Loucy (cell line): ENCODE results near the gene WNT8A.
A peak's percentile ranks its signal among the peaks of the same experiment; 100 is the strongest.

ENCODE experiments used
- H2AFZ ChIP-seq: fragments of 200-600 bp; sonication (generic); 2 replicates; pipeline ENCODE4 v1.6.0; 2016; ENCODE audit warnings: antibody characterized with exemption, mild to moderate bottlenecking, low read length, moderate library complexity
- H3F3A ChIP-seq: fragments of 200-600 bp; 2 replicates; pipeline ENCODE4 v1.6.0; 2016; ENCODE audit warnings: antibody characterized with exemption, low read depth, mild to moderate bottlenecking
- H3K27me3 ChIP-seq: fragments of 200-600 bp; sonication (generic); 2 replicates; pipeline ENCODE4 v1.6.1; 2014; ENCODE audit warnings: low read length, mild to moderate bottlenecking; ENCODE audit not compliant: insufficient read depth, poor library complexity, severe bottlenecking
- H3K36me3 ChIP-seq: fragments of 200-600 bp; sonication (generic); 2 replicates; pipeline ENCODE4 v1.6.1; 2016; ENCODE audit warnings: low read length; ENCODE audit not compliant: insufficient read depth
- H3K4me1 ChIP-seq: fragments of 200-600 bp; sonication (generic); 2 replicates; pipeline ENCODE4 v1.5.1; 2014; ENCODE audit warnings: low read length, mild to moderate bottlenecking; ENCODE audit not compliant: insufficient read depth, poor library complexity, severe bottlenecking
- H3K4me2 ChIP-seq: fragments of 200-600 bp; sonication (generic); 2 replicates; pipeline ENCODE4 v1.6.0; 2014; ENCODE audit warnings: antibody characterized with exemption, low read length, low read depth, mild to moderate bottlenecking; ENCODE audit not compliant: poor library complexity, severe bottlenecking
- H3K4me3 ChIP-seq: fragments of 200-600 bp; sonication (generic); 2 replicates; pipeline ENCODE4 v1.5.1; 2014; ENCODE audit warnings: low read length, mild to moderate bottlenecking, mixed read lengths; ENCODE audit not compliant: poor library complexity, severe bottlenecking
- H3K79me2 ChIP-seq: fragments of 200-600 bp; sonication (generic); 2 replicates; pipeline ENCODE4 v1.6.1; 2014; ENCODE audit warnings: low read length; ENCODE audit not compliant: insufficient read depth
- H3K9ac ChIP-seq: fragments of 200-600 bp; sonication (generic); 2 replicates; pipeline ENCODE4 v1.6.0; 2014; ENCODE audit warnings: mild to moderate bottlenecking, low read depth, low read length, moderate library complexity; ENCODE audit not compliant: poor library complexity, severe bottlenecking
- H3K9me2 ChIP-seq: fragments of 200-600 bp; sonication (generic); replicated peaks from 2 replicates; pipeline ENCODE4 v1.6.1; 2016; ENCODE audit warnings: low read depth, low read length, mixed read lengths
- H3K9me3 ChIP-seq: fragments of 200-600 bp; sonication (generic); 2 replicates; pipeline ENCODE4 v1.6.1; 2014; ENCODE audit warnings: mild to moderate bottlenecking, antibody characterized with exemption, low read length, low read depth; ENCODE audit not compliant: insufficient read depth
- H4K20me1 ChIP-seq: fragments of 200-600 bp; sonication (generic); 2 replicates; pipeline ENCODE4 v1.6.0; 2014; ENCODE audit warnings: antibody characterized with exemption, low read length, mild to moderate bottlenecking; ENCODE audit not compliant: insufficient read depth, poor library complexity, severe bottlenecking
- CTCF ChIP-seq: fragments of 200-600 bp; sonication (generic); conservative IDR thresholded peaks from 2 replicates; pipeline ENCODE4 v1.5.1; 2014; ENCODE audit warnings: mild to moderate bottlenecking, antibody characterized with exemption, low read length
- EZH2phosphoT487 ChIP-seq: fragments of 200-600 bp; IDR thresholded peaks from 2 replicates; pipeline ENCODE4 v1.6.1; 2018; ENCODE audit warnings: antibody characterized with exemption, mild to moderate bottlenecking, moderate library complexity, borderline replicate concordance

The WNT8A gene

GRCh38 chr5:138107213-138107612 lies 23.4 kb downstream of the WNT8A start:
- Histone ChIP-seq H3K27me3 (no peaks in the 10 kb centered on the region), H3K36me3 (no peaks in the 10 kb centered on the region), H3K4me3 (no peak overlapping the region), H3K4me2 (no peak overlapping the region), H2AFZ (no peak overlapping the region), H3F3A (no peaks in the 10 kb centered on the region), H3K9me2 (no peaks in the 10 kb centered on the region), H3K9me3 (no peaks in the 10 kb centered on the region), H3K9ac (no peak overlapping the region), H3K79me2 (no peaks in the 10 kb centered on the region), H4K20me1 (no peaks in the 10 kb centered on the region), H3K4me1 (peaks cover 3% of the 10 kb centered on the region)
- TF ChIP-seq CTCF (no peak), EZH2phosphoT487 (no peak)

- Histone ChIP-seq H2AFZ (peak overlapping the region; percentile 84), H3K9me2 (no peaks in the 10 kb centered on the region), H3K27me3 (no peaks in the 10 kb centered on the region), H3K4me1 (peaks cover 3% of the 10 kb centered on the region), H4K20me1 (no peaks in the 10 kb centered on the region), H3K4me3 (no peak overlapping the region), H3K9ac (no peak overlapping the region), H3K36me3 (no peaks in the 10 kb centered on the region), H3F3A (no peaks in the 10 kb centered on the region), H3K4me2 (no peak overlapping the region), H3K9me3 (no peaks in the 10 kb centered on the region), H3K79me2 (no peaks in the 10 kb centered on the region)
- TF ChIP-seq CTCF (no peak), EZH2phosphoT487 (no peak)
Measured at GRCh38 chr5:138109463-138110265, 25.8 kb downstream of the WNT8A start.

- Histone ChIP-seq H3K79me2 (no peaks in the 10 kb centered on the region), H4K20me1 (no peaks in the 10 kb centered on the region), H3K36me3 (no peaks in the 10 kb centered on the region)
Measured at GRCh38 chr5:138110266-138110963, 26.6 kb downstream of the WNT8A start.

More at GRCh38 chr5:138110266-138110963, 26.6 kb downstream of the WNT8A start:
- no peaks in the 10 kb centered on the region for H3K9me3 ChIP-seq
- H3F3A ChIP-seq = no peaks in the 10 kb centered on the region
- H3K4me2 ChIP-seq = no peak overlapping the region
- no peak overlapping the region for H3K4me3 ChIP-seq
- H2AFZ ChIP-seq = no peak overlapping the region
- TF ChIP-seq CTCF (no peak), EZH2phosphoT487 (no peak)
- peaks cover 3% of the 10 kb centered on the region for H3K4me1 ChIP-seq
- H3K9me2 ChIP-seq = no peaks in the 10 kb centered on the region
- no peak overlapping the region for H3K9ac ChIP-seq
- H3K27me3 ChIP-seq = no peaks in the 10 kb centered on the region
